Thoracic aorta (tissue), 2 donors: ENCODE results near the gene MUL1. TPM values are rescaled to one million over a fixed set of nuclear protein-coding genes. Genes with fewer than 3 reads are reported as not detected.

Experiments
- ATAC-seq: fragments of 150-250 bp; one replicate; pipeline ENCODE4 v1.8.0; 2017; ENCODE audit warnings: low read depth; ENCODE audit not compliant: insufficient number of reproducible peaks, low FRiP score
- DNase-seq: peaks from one replicate; pipeline ENCODE4 v3.0.0-alpha.2; 2020; ENCODE audit warnings: low spot score
- H3K27ac ChIP-seq, 2 donors: fragments of 200-600 bp; sonication (generic); 1 replicate in 1 of 2; 2 replicates in 1 of 2; pipeline ENCODE4 v1.5.1; 2016; ENCODE audit warnings: mild to moderate bottlenecking in 2 of 2, moderate library complexity in 2 of 2
- H3K27me3 ChIP-seq: fragments of 200-600 bp; sonication (generic); replicated peaks from 2 replicates; pipeline ENCODE4 v1.6.0; 2016; ENCODE audit warnings: mild to moderate bottlenecking; ENCODE audit not compliant: insufficient read depth
- H3K36me3 ChIP-seq: fragments of 200-600 bp; sonication (generic); one replicate; pipeline ENCODE4 v1.5.1; 2016
- H3K4me1 ChIP-seq, 2 donors: fragments of 200-600 bp; sonication (generic); 1 replicate in 1 of 2; 2 replicates in 1 of 2; pipeline versions ENCODE4 v1.5.1 to v1.6.0; 2016; ENCODE audit warnings: low read depth in 2 of 2, mild to moderate bottlenecking in 1 of 2; ENCODE audit not compliant: control insufficient read depth in 1 of 2
- H3K4me3 ChIP-seq: fragments of 200-600 bp; sonication (generic); 2 replicates; pipeline ENCODE4 v1.5.1; 2016; ENCODE audit warnings: mild to moderate bottlenecking
- H3K9me3 ChIP-seq: fragments of 200-600 bp; sonication (generic); 2 replicates; pipeline ENCODE4 v1.5.1; 2016
- total RNA-seq, 2 donors: library from RNA; depleted of rRNA; stranded (reverse); fragments of >200 nt; gene quantifications; one replicate each; pipeline versions ENCODE4 v1.1.0 to v1.2.3, GENCODE V29; 2016
- TF ChIP-seq, protein P1 (sequence below): fragments of 200-600 bp; sonication (generic); IDR thresholded peaks from one replicate; pipeline ENCODE4 v1.5.1; 2019; ENCODE audit warnings: antibody characterized with exemption

Gene MUL1
- total RNA-seq, 2 donors from 2014 or later = 27.2 to 41.8 TPM

DNA sequence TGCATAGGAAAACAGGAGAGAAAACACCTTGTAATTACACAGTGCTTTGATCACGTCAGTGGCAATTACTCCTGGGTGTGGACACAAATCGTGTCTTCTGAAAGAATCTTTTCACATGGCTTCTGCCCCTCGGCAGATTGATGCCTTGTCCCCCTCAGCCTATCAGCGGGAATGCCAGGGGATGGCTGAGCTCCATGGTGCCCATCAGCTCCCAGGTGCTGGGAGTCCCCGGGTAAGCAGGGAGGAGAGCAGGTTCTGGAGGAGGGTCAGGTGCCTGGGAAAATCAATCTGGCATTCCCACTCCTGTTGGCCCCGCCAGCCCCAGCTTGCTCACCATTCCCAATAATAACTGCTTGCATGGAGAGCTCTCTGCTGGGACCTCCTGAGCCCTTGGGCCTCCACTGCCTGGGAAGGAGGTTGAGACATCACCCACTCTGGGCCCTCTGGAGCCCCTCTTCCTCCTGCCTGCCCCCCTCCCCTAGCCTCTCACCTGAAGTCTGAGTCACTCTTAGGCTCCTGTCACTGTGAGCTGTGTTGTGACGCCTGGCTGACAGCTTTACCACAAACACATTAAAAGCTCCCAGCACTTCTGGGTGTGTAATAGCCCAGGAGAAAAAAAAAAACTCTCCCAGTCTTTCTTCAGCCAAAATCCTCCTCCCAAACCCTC, 26.9 kb downstream of the MUL1 start:
- Histone ChIP-seq H3K36me3 (no peaks in the 10 kb centered on the region), H3K4me1 (peaks cover 12 to 17% of the 10 kb centered on the region in 2 donors), H3K27me3 (peaks cover 4% of the 10 kb centered on the region), H3K27ac (no peak overlapping the region), H3K9me3 (no peaks in the 10 kb centered on the region), H3K4me3 (no peak overlapping the region)
- TF ChIP-seq, protein P1, sequence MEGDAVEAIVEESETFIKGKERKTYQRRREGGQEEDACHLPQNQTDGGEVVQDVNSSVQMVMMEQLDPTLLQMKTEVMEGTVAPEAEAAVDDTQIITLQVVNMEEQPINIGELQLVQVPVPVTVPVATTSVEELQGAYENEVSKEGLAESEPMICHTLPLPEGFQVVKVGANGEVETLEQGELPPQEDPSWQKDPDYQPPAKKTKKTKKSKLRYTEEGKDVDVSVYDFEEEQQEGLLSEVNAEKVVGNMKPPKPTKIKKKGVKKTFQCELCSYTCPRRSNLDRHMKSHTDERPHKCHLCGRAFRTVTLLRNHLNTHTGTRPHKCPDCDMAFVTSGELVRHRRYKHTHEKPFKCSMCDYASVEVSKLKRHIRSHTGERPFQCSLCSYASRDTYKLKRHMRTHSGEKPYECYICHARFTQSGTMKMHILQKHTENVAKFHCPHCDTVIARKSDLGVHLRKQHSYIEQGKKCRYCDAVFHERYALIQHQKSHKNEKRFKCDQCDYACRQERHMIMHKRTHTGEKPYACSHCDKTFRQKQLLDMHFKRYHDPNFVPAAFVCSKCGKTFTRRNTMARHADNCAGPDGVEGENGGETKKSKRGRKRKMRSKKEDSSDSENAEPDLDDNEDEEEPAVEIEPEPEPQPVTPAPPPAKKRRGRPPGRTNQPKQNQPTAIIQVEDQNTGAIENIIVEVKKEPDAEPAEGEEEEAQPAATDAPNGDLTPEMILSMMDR = no peak
- no peak for ATAC-seq
- DNase-seq = no peak

DNA sequence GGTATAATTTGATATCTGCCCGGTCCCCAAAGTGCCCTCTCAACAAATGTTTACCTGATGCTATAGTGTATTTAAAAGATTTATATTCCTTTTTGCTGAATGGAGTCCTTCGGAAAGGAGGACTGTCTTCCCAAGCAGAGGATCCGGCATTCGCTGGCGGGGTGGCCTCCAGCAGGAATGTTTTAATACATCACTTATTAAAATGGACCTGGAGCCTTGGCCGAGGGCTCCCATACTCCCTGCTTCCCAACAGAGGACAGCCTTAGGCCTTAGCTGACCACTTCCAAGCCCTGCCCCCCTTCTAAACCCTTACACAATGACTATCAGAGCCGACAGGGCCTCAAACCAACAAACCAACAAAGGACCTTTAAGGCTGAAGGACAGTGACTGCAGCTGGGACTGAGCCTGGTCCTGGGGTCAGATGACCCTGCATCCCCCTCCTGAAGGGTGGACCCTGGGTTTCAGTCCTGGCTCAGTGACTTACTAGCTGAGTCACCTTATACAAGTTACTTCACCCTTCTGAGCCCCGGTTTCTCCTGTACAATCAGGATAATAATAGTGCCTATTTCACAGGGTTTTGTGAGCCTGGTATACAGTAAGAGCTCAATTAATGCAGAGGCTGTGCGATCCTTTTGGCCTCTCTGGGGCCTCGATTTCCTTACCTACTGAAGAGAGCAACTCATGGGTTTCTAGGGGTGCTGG, 27.6 kb downstream of the MUL1 start:
- H3K27ac ChIP-seq = no peak overlapping the region

DNA sequence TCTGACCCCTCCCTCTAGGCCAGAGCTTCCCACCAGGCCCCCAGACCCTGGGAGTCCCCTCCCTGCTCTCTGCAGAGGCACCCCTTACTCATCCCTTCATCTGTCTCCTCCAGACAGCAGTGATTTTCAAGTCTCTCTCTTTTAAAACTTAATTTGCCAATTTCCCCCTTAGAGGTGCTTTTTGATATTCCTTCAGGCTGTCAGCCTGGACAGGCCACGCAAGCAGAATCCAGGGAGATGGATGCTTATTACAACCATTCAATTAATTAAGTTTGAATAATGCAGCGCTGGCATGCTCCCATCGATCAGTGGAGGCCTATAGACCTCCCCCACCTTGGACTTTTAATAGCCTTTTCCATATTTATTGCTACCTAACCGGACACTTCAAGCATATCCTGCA, 28.1 kb downstream of the MUL1 start:
- no peak overlapping the region for H3K4me3 ChIP-seq
- DNase-seq = no peak
- H3K27me3 ChIP-seq = peaks cover 4% of the 10 kb centered on the region
- H3K36me3 ChIP-seq = no peaks in the 10 kb centered on the region
- no peak overlapping the region for H3K27ac ChIP-seq
- TF ChIP-seq, protein P1 = no peak
- H3K4me1 ChIP-seq = peaks cover 10 to 14% of the 10 kb centered on the region in 2 donors
- H3K9me3 ChIP-seq = no peaks in the 10 kb centered on the region
- ATAC-seq = no peak

More for the DNA sequence above, 27.6 kb downstream of the MUL1 start:
- Histone ChIP-seq H3K4me3 (no peak overlapping the region), H3K36me3 (no peaks in the 10 kb centered on the region), H3K4me1 (peaks cover 12 to 17% of the 10 kb centered on the region in 2 donors), H3K9me3 (no peaks in the 10 kb centered on the region), H3K27me3 (peaks cover 4% of the 10 kb centered on the region)
- ATAC-seq (no peak), DNase-seq (no peak)
- TF ChIP-seq, protein P1 = no peak

DNA sequence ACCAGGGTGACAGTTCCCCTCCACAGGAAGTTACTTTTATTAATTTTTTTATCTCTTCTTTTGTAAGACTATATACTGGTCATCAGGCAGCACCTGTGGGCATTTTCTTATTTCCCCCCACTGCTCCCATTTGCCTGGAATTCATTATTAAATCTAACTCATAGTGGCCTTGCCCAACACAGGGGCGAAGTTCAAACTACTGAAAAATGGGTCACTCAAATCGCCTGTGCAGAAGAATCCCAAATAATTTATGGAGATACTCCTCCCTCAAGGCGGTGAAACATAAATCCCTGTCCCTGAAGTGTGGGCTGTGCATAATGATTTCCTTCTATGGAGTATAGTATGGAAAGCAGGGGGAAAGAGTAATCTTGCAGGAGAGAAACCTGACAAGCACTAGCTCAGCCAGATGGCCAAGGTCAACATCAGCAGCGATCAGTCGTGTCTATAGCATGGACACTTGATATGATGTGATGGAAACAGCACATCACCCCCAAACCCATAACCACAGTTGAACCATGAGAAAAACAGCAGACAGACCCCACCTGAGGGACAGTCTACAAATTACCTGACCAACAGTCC, 29.8 kb downstream of the MUL1 start:
- Histone ChIP-seq H3K27me3 (peaks cover 4% of the 10 kb centered on the region), H3K27ac (no peak overlapping the region), H3K36me3 (no peaks in the 10 kb centered on the region), H3K9me3 (no peaks in the 10 kb centered on the region), H3K4me3 (no peak overlapping the region), H3K4me1 (no peaks in the 10 kb centered on the region)
- DNase-seq (no peak), ATAC-seq (no peak)
- TF ChIP-seq, protein P1 = no peak

DNA sequence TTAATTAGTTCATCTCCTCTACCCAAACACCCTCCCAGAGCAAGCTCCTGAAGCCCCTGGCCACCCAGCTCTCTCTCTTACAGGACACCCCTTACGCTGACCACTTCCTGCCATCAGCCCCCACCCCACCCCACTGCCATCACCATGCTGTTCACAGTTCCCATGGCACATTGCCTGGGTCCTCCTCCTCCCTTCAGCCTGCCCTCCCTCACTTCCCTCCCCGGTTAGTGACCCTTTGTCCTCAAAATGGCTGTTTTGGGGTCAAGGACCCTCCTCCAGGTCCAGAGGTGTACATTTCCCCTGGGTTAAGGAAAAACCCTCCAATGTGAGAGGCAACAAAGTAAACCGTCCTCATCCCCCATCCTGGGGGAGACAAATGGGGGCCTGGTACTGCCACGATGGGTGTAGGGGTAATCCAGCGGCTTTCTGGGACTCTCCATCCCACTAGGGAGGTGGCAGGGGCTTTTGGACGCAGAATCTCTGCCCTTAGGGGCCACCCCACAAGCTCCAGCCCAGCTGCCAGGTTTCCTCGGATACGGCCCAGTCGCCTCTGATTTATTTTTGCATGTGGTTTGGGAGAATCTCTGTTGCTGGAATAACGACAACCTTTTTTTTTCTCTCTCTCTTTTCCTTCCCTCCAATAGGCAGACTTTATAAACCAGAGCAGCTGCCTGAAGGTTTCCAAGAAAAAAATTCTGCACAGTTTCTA, 30.4 kb downstream of the MUL1 start:
- Histone ChIP-seq H3K4me3 (no peak overlapping the region), H3K4me1 (no peaks in the 10 kb centered on the region), H3K9me3 (no peaks in the 10 kb centered on the region), H3K36me3 (no peaks in the 10 kb centered on the region), H3K27ac (no peak overlapping the region), H3K27me3 (peaks cover 4% of the 10 kb centered on the region)
- TF ChIP-seq, protein P1 = no peak
- no peak for DNase-seq
- ATAC-seq = no peak
